ENCODE measurements around the gene NAT9.
A peak's percentile ranks its signal among the peaks of the same experiment; 100 is the strongest.

NAT9 gene

GRCh38 chr17:74742978-74743545 lies 33.1 kb downstream of the NAT9 start:
- DNase-seq, result no peak

GRCh38 chr17:74742153-74742515 lies 34.0 kb downstream of the NAT9 start:
- DNase-seq, result no peak

- DNase-seq, result no peak
Measured at GRCh38 chr17:74740641-74741387, 35.3 kb downstream of the NAT9 start.

GRCh38 chr17:74740173-74740572 lies 36.0 kb downstream of the NAT9 start:
- no peak for DNase-seq

GRCh38 chr17:74739227-74739831 lies 36.8 kb downstream of the NAT9 start:
- no peak for DNase-seq

GRCh38 chr17:74738051-74738996 lies 37.8 kb downstream of the NAT9 start:
- no peak for DNase-seq

GRCh38 chr17:74737299-74738050 lies 38.7 kb downstream of the NAT9 start:
- DNase-seq, result peak; percentile 27

- DNase-seq, result no peak
Measured at GRCh38 chr17:74736513-74737298, 39.4 kb downstream of the NAT9 start, which contains the start of gene RAB37. Gene RAB37, plus strand, starts transcription at chr17:74737256. Its CDS starts 17 bp downstream, at chr17:74737273.

- no peak for DNase-seq
Measured at GRCh38 chr17:74734256-74734655, 41.9 kb downstream of the NAT9 start.

GRCh38 chr17:74733365-74734122 lies 42.6 kb downstream of the NAT9 start:
- no peak for DNase-seq

- DNase-seq, result no peak
Measured at GRCh38 chr17:74732042-74732867, 43.9 kb downstream of the NAT9 start.

GRCh38 chr17:74731347-74731605 lies 44.9 kb downstream of the NAT9 start:
- no peak for DNase-seq

- DNase-seq, result no peak
Measured at GRCh38 chr17:74730491-74731346, 45.4 kb downstream of the NAT9 start.

GRCh38 chr17:74729866-74730265 lies 46.3 kb downstream of the NAT9 start:
- DNase-seq, result no peak

- DNase-seq, result no peak
Measured at GRCh38 chr17:74729368-74729767, 46.8 kb downstream of the NAT9 start.

GRCh38 chr17:74728702-74729075 lies 47.5 kb downstream of the NAT9 start:
- no peak for DNase-seq

GRCh38 chr17:74728033-74728701 lies 48.0 kb downstream of the NAT9 start:
- DNase-seq, result no peak

GRCh38 chr17:74725111-74725510 lies 51.0 kb downstream of the NAT9 start:
- DNase-seq, result no peak

GRCh38 chr17:74723891-74724290 lies 52.3 kb downstream of the NAT9 start:
- DNase-seq, result no peak

All from NCI-H2227 treated with DMSO at 0.1 percent for 48 hours (cell line).